H1 (cell line): ENCODE data around the gene CBARP.

ENCODE experiments used
- CEBPB ChIP-seq: IDR thresholded peaks from 2 replicates; pipeline ENCODE4 v1.6.1; 2012; ENCODE audit warnings: low read depth, low read length
- EZH2 ChIP-seq: fragments of 200-600 bp; sonication (generic); IDR thresholded peaks from 2 replicates; pipeline ENCODE4 v1.7.1; 2012; ENCODE audit warnings: low read depth, mild to moderate bottlenecking, moderate library complexity, low read length, inconsistent platforms; ENCODE audit not compliant: severe bottlenecking
- GTF2F1 ChIP-seq: IDR thresholded peaks from 2 replicates; pipeline ENCODE4 v1.6.1; 2012; ENCODE audit warnings: low read depth, low read length, improper control_type of control experiment, borderline replicate concordance
- JUN ChIP-seq: IDR thresholded peaks from 2 replicates; pipeline ENCODE4 v1.6.1; 2011; ENCODE audit warnings: low read depth, mild to moderate bottlenecking, improper control_type of control experiment, low read length
- POLR2AphosphoS5 ChIP-seq: IDR thresholded peaks from 2 replicates; pipeline ENCODE4 v1.6.1; 2011; ENCODE audit warnings: low read depth, low read length
- SIRT6 ChIP-seq: IDR thresholded peaks from one replicate; pipeline ENCODE4 v1.7.1; 2012; ENCODE audit warnings: low read length, inconsistent platforms
- SP2 ChIP-seq: IDR thresholded peaks from 2 replicates; pipeline ENCODE4 v1.6.1; 2012; ENCODE audit warnings: mild to moderate bottlenecking, low read length, inconsistent platforms
- SUZ12 ChIP-seq: fragments of 200-600 bp; sonication (generic); IDR thresholded peaks from 2 replicates; pipeline ENCODE4 v1.6.1; 2012; ENCODE audit warnings: mild to moderate bottlenecking, inconsistent platforms, low read length, moderate library complexity, mixed read lengths
- TBP ChIP-seq: IDR thresholded peaks from 2 replicates; pipeline ENCODE4 v1.6.1; 2011; ENCODE audit warnings: low read depth, low read length, improper control_type of control experiment
- TF ChIP-seq, protein P1 (sequence below), 3 experiments: IDR thresholded peaks; 1 replicate in 2 of 3; 2 replicates in 1 of 3; pipeline versions ENCODE4 v1.5.1 to v1.6.1; 2011; ENCODE audit warnings: low read length in 3 of 3, mild to moderate bottlenecking in 3 of 3, inconsistent platforms in 2 of 3, low read depth in 1 of 3, moderate library complexity in 1 of 3; ENCODE audit not compliant: insufficient read depth in 1 of 3; ENCODE audit errors: control extremely low read depth in 1 of 3
- TF ChIP-seq, protein P2 (sequence below): IDR thresholded peaks from 2 replicates; pipeline ENCODE4 v1.6.1; 2012; ENCODE audit warnings: inconsistent platforms
- TF ChIP-seq, protein P3 (sequence below): IDR thresholded peaks from 2 replicates; pipeline ENCODE4 v1.6.1; 2012; ENCODE audit warnings: inconsistent platforms

DNA sequence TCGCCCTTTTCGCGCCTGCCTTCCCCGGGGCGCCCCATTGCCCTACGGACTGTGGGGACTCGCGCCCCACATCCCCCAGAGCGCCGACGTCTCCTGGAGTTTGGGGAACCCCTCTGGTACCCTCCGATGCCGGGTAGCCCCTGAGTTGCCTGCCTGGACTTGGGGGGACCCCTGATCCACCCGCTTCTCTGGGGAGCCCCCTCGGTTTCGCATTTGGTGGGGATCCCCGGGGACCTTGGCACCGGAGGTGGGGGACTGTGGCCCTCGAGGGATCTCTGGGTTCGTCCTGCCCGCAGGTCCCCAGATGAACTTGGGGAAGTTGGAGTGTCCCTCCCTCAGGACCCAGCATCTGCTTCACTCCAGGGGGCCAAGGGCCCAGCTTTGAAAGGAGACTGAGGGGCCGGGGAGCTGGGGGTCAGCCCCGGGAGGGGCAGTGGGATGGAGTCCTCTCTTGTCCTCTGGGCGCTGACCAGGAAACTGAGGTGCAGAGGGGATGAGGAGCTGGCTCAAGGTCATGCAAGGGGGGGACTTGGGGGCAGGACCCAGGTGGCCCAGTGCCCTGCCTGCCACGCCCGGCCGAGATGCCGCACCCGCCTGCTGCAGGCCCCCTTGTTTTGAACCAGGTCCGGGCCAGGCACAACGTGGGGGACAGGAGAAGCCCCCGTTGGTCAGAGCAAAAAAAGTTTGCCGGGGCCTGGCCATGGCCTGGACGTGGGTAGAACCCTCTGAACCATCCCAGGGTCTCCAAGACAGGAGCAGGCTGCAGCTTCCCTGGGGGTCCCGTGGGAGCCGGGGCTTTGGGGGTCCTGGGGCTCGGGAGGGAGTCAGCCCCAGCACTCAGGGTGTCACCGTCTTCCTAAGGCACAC lies 48.9 kb upstream of the CBARP start:
- TF ChIP-seq, protein P1, sequence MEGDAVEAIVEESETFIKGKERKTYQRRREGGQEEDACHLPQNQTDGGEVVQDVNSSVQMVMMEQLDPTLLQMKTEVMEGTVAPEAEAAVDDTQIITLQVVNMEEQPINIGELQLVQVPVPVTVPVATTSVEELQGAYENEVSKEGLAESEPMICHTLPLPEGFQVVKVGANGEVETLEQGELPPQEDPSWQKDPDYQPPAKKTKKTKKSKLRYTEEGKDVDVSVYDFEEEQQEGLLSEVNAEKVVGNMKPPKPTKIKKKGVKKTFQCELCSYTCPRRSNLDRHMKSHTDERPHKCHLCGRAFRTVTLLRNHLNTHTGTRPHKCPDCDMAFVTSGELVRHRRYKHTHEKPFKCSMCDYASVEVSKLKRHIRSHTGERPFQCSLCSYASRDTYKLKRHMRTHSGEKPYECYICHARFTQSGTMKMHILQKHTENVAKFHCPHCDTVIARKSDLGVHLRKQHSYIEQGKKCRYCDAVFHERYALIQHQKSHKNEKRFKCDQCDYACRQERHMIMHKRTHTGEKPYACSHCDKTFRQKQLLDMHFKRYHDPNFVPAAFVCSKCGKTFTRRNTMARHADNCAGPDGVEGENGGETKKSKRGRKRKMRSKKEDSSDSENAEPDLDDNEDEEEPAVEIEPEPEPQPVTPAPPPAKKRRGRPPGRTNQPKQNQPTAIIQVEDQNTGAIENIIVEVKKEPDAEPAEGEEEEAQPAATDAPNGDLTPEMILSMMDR (IDR thresholded peaks at IDR 0.05; ENCODE audit: control extremely low read depth in 1 of 3, insufficient read depth in 1 of 3, low read depth in 1 of 3, low read length in 3 of 3) = no peak
- TF ChIP-seq, protein P2, sequence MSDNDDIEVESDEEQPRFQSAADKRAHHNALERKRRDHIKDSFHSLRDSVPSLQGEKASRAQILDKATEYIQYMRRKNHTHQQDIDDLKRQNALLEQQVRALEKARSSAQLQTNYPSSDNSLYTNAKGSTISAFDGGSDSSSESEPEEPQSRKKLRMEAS = no peak
- TF ChIP-seq CEBPB (no peak), EZH2 (no peak), TBP (no peak), SIRT6 (no peak), GTF2F1 (no peak), SP2 (no peak), SUZ12 (no peak), JUN (no peak), POLR2AphosphoS5 (no peak)
- TF ChIP-seq, protein P3, sequence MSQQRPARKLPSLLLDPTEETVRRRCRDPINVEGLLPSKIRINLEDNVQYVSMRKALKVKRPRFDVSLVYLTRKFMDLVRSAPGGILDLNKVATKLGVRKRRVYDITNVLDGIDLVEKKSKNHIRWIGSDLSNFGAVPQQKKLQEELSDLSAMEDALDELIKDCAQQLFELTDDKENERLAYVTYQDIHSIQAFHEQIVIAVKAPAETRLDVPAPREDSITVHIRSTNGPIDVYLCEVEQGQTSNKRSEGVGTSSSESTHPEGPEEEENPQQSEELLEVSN = no peak
